ENCODE results near the gene NHS. TPM values are rescaled to one million over a fixed set of nuclear protein-coding genes. Genes with fewer than 3 reads are reported as not detected.
A peak's percentile ranks its signal among the peaks of the same experiment; 100 is the strongest.

NHS gene
- polyA plus RNA-seq, 2 of the 4 experiments (the other 2 are of a cell fraction) = 3.6 to 5.0 TPM

DNA sequence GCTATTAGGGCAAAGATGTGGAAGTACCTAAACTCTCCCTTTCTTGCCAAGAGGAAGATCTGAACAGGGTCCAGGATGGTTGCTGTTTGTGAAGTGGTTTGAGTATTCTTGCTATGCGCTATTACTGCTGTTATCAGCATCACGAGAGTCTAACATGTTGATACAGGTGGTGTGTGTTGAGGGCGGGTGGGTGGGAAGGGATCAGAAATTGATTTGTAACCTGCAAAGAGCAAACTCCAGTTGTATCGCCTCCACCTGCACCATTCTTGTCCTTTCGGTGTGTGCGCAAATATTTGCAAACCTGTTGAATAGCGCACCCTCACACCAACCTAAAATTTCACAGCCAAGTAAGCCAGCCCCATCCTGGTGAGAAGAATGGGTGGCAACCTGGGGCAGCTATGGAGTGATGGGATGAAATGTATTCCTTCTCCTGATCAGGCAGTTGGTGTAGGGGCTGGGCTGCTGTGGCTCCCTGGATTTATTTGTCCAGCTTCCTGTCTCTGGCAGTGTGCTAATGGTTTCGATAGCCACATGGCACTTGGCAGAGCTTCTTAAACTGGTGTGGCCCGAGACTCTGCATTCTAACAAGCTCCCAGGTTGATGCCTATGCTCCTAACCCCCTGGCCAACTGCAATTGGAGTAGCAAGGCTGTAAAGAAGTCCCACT, 259.7 kb downstream of the NHS start:
- CTCF ChIA-PET = interaction anchor here (0.5 kb wide), 1 partner anchor 564 kb away, joined by 4 read pairs; no protein-coding TSS in a partner anchor
- POLR2A ChIA-PET = no interaction called here
- TF ChIP-seq ESRRA (IDR thresholded peaks at IDR 0.05; ENCODE audit: borderline replicate concordance, low read length) (no peak), HOXA7 (CRISPR knock-in tag; IDR thresholded peaks at IDR 0.05) (no peak), KDM1A (IDR thresholded peaks at IDR 0.05; ENCODE audit: low read depth) (no peak), KDM5A (IDR thresholded peaks at IDR 0.05) (no peak), JUNB (IDR thresholded peaks at IDR 0.05) (no peak), ZSCAN20 (CRISPR knock-in tag; IDR thresholded peaks at IDR 0.05) (no peak), POLR2AphosphoS2 (conservative IDR thresholded peaks at IDR 0.05; ENCODE audit: low read length) (no peak), FOSL2 (IDR thresholded peaks at IDR 0.05) (no peak), FOSL2 (CRISPR knock-in tag; IDR thresholded peaks at IDR 0.05) (no peak), FOSB (CRISPR knock-in tag; IDR thresholded peaks at IDR 0.05) (no peak), PHF8 (IDR thresholded peaks at IDR 0.05; ENCODE audit: borderline replicate concordance, low read depth) (no peak)
- TF ChIP-seq, protein P1, sequence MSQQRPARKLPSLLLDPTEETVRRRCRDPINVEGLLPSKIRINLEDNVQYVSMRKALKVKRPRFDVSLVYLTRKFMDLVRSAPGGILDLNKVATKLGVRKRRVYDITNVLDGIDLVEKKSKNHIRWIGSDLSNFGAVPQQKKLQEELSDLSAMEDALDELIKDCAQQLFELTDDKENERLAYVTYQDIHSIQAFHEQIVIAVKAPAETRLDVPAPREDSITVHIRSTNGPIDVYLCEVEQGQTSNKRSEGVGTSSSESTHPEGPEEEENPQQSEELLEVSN (IDR thresholded peaks at IDR 0.05; ENCODE audit: borderline replicate concordance, low read depth) = no peak

DNA sequence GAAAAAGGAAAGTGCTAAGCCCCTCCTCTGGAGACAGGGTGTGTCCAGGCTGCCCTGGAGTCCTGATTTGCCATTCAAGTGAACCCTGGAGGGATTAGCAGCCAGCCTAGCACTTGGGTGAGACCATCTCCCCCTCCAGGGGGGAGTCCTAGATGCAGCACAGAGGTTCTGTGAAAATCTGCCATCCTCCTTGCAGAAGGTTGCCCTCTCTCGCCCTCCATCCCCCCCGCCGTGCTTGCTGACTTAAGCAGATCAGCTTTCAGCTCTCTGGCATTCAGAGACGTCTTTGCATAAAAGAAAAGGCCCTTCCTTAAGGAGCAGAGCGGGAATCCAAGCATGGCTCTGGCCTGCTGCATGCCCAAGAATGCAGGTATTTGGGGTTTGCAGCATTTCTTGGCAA, 260.2 kb downstream of the NHS start:
- Histone ChIP-seq H3K9me3 (no peaks in the 10 kb centered on the region), H3K4me2 (no peak overlapping the region), H3K4me1 (no peaks in the 10 kb centered on the region), H3K27ac (no peak overlapping the region), H3K4me3 (no peak overlapping the region)
- 80% methylated on average over 3 of the region's 5 CpGs for WGBS (ENCODE audit: missing lambda C conversion rate)
- POLR2A ChIA-PET = no interaction called here
- FAIRE-seq (no peak), ATAC-seq (peak in 1 of 2 experiments; percentile 40; a peak in 2 of 6 replicates), DNase-seq (ENCODE audit: low read depth in 1 of 2, low spot score in 1 of 2) (peak in 1 of 2 experiments; percentile 37)
- CTCF ChIA-PET = no interaction called here
- TF ChIP-seq ZFP36 (IDR thresholded peaks at IDR 0.05; ENCODE audit: borderline replicate concordance, partially characterized antibody) (no peak), CHD4 (IDR thresholded peaks at IDR 0.05; ENCODE audit: borderline replicate concordance) (no peak), RAD21 (conservative IDR thresholded peaks at IDR 0.05 in 1 of 2, IDR thresholded peaks at IDR 0.05 in 1 of 2) (no peak), HOXB13 (CRISPR knock-in tag; IDR thresholded peaks at IDR 0.05; ENCODE audit: low read depth) (no peak), CBX8 (IDR thresholded peaks at IDR 0.05) (no peak), KDM5A (IDR thresholded peaks at IDR 0.05) (no peak), ZNF302 (CRISPR knock-in tag; IDR thresholded peaks at IDR 0.05) (no peak), FOSB (CRISPR knock-in tag; IDR thresholded peaks at IDR 0.05) (no peak), HDAC2 (IDR thresholded peaks at IDR 0.05) (no peak), POLR2AphosphoS2 (conservative IDR thresholded peaks at IDR 0.05; ENCODE audit: low read length) (no peak)
- TF ChIP-seq, protein P2, sequence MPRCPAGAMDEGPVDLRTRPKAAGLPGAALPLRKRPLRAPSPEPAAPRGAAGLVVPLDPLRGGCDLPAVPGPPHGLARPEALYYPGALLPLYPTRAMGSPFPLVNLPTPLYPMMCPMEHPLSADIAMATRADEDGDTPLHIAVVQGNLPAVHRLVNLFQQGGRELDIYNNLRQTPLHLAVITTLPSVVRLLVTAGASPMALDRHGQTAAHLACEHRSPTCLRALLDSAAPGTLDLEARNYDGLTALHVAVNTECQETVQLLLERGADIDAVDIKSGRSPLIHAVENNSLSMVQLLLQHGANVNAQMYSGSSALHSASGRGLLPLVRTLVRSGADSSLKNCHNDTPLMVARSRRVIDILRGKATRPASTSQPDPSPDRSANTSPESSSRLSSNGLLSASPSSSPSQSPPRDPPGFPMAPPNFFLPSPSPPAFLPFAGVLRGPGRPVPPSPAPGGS (IDR thresholded peaks at IDR 0.05) = no peak

More for the DNA sequence above, 259.7 kb downstream of the NHS start:
- WGBS (ENCODE audit: missing lambda C conversion rate) = 86% methylated on average over 8 of the region's 9 CpGs
- Histone ChIP-seq H3K4me1 (no peaks in the 10 kb centered on the region), H3K27ac (no peak overlapping the region), H3K4me3 (no peak overlapping the region), H3K9me3 (no peaks in the 10 kb centered on the region), H3K4me2 (no peak overlapping the region)
- FAIRE-seq = no peak
- no peak for ATAC-seq
- no peak for DNase-seq (ENCODE audit: low read depth in 1 of 2, low spot score in 1 of 2)

DNA sequence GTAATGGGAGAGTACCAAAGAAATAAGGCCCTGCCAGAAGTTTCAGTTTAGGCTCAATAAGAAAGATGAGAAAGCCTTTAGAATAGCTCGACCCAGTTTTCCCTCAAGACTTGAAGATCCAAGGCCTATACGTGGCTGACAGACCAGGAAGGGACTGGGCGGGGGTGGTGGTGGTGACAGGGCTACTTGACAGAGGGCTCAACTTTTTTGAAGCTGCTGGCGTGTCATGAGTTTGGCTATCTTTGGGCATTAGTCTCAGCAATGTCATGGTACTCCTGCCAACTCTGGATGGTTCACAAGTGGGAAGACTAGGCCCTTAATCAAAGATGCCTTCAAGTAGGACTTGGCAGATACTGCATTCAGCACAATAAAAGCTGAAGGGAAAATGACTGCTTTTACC, 262.2 kb downstream of the NHS start:
- DNase-seq (ENCODE audit: low read depth in 1 of 2, low spot score in 1 of 2) (no peak), FAIRE-seq (no peak), ATAC-seq (no peak)
- Histone ChIP-seq H3K9me3 (no peaks in the 10 kb centered on the region), H3K4me3 (no peak overlapping the region), H3K27ac (no peak overlapping the region), H3K4me1 (no peaks in the 10 kb centered on the region), H3K4me2 (no peak overlapping the region)
- ChIA-PET CTCF (interaction anchor here (0.9 to 1.3 kb wide), 2 partner anchors 24 to 40 kb away, joined by 3 read pairs; no protein-coding TSS in a partner anchor), POLR2A (no interaction called here)
- WGBS (ENCODE audit: missing lambda C conversion rate) = 78% methylated on average over 4 of the region's 4 CpGs
- TF ChIP-seq HDAC2 (IDR thresholded peaks at IDR 0.05) = no peak
- TF ChIP-seq, protein P3, sequence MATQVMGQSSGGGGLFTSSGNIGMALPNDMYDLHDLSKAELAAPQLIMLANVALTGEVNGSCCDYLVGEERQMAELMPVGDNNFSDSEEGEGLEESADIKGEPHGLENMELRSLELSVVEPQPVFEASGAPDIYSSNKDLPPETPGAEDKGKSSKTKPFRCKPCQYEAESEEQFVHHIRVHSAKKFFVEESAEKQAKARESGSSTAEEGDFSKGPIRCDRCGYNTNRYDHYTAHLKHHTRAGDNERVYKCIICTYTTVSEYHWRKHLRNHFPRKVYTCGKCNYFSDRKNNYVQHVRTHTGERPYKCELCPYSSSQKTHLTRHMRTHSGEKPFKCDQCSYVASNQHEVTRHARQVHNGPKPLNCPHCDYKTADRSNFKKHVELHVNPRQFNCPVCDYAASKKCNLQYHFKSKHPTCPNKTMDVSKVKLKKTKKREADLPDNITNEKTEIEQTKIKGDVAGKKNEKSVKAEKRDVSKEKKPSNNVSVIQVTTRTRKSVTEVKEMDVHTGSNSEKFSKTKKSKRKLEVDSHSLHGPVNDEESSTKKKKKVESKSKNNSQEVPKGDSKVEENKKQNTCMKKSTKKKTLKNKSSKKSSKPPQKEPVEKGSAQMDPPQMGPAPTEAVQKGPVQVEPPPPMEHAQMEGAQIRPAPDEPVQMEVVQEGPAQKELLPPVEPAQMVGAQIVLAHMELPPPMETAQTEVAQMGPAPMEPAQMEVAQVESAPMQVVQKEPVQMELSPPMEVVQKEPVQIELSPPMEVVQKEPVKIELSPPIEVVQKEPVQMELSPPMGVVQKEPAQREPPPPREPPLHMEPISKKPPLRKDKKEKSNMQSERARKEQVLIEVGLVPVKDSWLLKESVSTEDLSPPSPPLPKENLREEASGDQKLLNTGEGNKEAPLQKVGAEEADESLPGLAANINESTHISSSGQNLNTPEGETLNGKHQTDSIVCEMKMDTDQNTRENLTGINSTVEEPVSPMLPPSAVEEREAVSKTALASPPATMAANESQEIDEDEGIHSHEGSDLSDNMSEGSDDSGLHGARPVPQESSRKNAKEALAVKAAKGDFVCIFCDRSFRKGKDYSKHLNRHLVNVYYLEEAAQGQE (IDR thresholded peaks at IDR 0.05) = no peak
- TF ChIP-seq, protein P4, sequence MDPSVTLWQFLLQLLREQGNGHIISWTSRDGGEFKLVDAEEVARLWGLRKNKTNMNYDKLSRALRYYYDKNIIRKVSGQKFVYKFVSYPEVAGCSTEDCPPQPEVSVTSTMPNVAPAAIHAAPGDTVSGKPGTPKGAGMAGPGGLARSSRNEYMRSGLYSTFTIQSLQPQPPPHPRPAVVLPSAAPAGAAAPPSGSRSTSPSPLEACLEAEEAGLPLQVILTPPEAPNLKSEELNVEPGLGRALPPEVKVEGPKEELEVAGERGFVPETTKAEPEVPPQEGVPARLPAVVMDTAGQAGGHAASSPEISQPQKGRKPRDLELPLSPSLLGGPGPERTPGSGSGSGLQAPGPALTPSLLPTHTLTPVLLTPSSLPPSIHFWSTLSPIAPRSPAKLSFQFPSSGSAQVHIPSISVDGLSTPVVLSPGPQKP (IDR thresholded peaks at IDR 0.05; ENCODE audit: low read depth, low read length) = no peak
- no peak for TF ChIP-seq ZSCAN20 (CRISPR knock-in tag; IDR thresholded peaks at IDR 0.05)
- TF ChIP-seq JUN (IDR thresholded peaks at IDR 0.05) = no peak
- no peak for TF ChIP-seq ESRRA (IDR thresholded peaks at IDR 0.05; ENCODE audit: borderline replicate concordance, low read length)
- no peak for TF ChIP-seq HEYL (CRISPR knock-in tag; IDR thresholded peaks at IDR 0.05)
- no peak for TF ChIP-seq HOXB13 (CRISPR knock-in tag; IDR thresholded peaks at IDR 0.05; ENCODE audit: low read depth)
- no peak for TF ChIP-seq EP300 (IDR thresholded peaks at IDR 0.05)
- no peak for TF ChIP-seq NFE2L2 (conservative IDR thresholded peaks at IDR 0.05; ENCODE audit: low read length)
- no peak for TF ChIP-seq FOSB (CRISPR knock-in tag; IDR thresholded peaks at IDR 0.05)
- TF ChIP-seq, protein P5, sequence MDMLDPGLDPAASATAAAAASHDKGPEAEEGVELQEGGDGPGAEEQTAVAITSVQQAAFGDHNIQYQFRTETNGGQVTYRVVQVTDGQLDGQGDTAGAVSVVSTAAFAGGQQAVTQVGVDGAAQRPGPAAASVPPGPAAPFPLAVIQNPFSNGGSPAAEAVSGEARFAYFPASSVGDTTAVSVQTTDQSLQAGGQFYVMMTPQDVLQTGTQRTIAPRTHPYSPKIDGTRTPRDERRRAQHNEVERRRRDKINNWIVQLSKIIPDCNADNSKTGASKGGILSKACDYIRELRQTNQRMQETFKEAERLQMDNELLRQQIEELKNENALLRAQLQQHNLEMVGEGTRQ (IDR thresholded peaks at IDR 0.05) = no peak

Data from A549 (cell line).